NK-92 treated with Interleukin-12 subunit alpha and Interleukin-12 subunit beta, amount 100 ng/mL, for 24 hours (cell line): ENCODE results near the gene ZNF124.
"Not testable (repeated sequence)": the region's sequence is repeated elsewhere in the genome, so short reads cannot be mapped to it uniquely, and the experiment has no call there.

Experiments used
- DNase-seq: peaks from one replicate; lab custom pipeline; 2025; lab: John Stamatoyannopoulos, UW

Gene ZNF124

GRCh38 chr1:247171875-247172563 lies at the start of gene ZNF124:
ZNF124 (minus strand) TSS chr1:247172020; CDS start chr1:247171877, 143 bp downstream.
- DNase-seq, result not testable (repeated sequence)

GRCh38 chr1:247220280-247220679 lies 48.5 kb upstream of the ZNF124 start:
- not testable (repeated sequence) for DNase-seq

GRCh38 chr1:247218121-247218651 lies 46.4 kb upstream of the ZNF124 start:
- no peak for DNase-seq

GRCh38 chr1:247216261-247216660 lies 44.4 kb upstream of the ZNF124 start:
- no peak for DNase-seq

GRCh38 chr1:247212627-247213617 lies 41.1 kb upstream of the ZNF124 start:
- no peak for DNase-seq

- DNase-seq, result no peak
Observed at GRCh38 chr1:247212012-247212411, 40.2 kb upstream of the ZNF124 start.

GRCh38 chr1:247211339-247211738 lies 39.5 kb upstream of the ZNF124 start:
- no peak for DNase-seq

GRCh38 chr1:247210376-247211117 lies 38.7 kb upstream of the ZNF124 start:
- peak; percentile 94 for DNase-seq

GRCh38 chr1:247210062-247210375 lies 38.2 kb upstream of the ZNF124 start:
- DNase-seq, result no peak

GRCh38 chr1:247209396-247209795 lies 37.6 kb upstream of the ZNF124 start:
- DNase-seq, result no peak

- no peak for DNase-seq
Observed at GRCh38 chr1:247204177-247204647, 32.4 kb upstream of the ZNF124 start.

GRCh38 chr1:247198781-247199180 lies 27.0 kb upstream of the ZNF124 start:
- no peak for DNase-seq

GRCh38 chr1:247193958-247194357 lies 22.1 kb upstream of the ZNF124 start:
- no peak for DNase-seq

- DNase-seq, result no peak
Observed at GRCh38 chr1:247189981-247190798, 18.4 kb upstream of the ZNF124 start.

- DNase-seq, result no peak
Observed at GRCh38 chr1:247185667-247186066, 13.8 kb upstream of the ZNF124 start.

- DNase-seq, result no peak
Observed at GRCh38 chr1:247184254-247184653, 12.4 kb upstream of the ZNF124 start.

GRCh38 chr1:247182994-247183393 lies 11.2 kb upstream of the ZNF124 start:
- no peak for DNase-seq

- DNase-seq, result no peak
Observed at GRCh38 chr1:247180581-247180980, 8.8 kb upstream of the ZNF124 start.

- DNase-seq, result no peak
Observed at GRCh38 chr1:247177755-247178154, 5.9 kb upstream of the ZNF124 start.

GRCh38 chr1:247175458-247175857 lies 3.6 kb upstream of the ZNF124 start:
- DNase-seq, result no peak

GRCh38 chr1:247173431-247173830 lies 1.6 kb upstream of the ZNF124 start:
- DNase-seq, result no peak
